WTC11 (cell line): ENCODE measurements around the gene METRNL. TPM values are rescaled to one million over a fixed set of nuclear protein-coding genes. Genes with fewer than 3 reads are reported as not detected.
A peak's percentile ranks its signal among the peaks of the same experiment; 100 is the strongest.

Experiments used
- ATAC-seq: fragments of 200-7000 bp; cut with Tn5 transposase; 2 replicates; pipeline ENCODE4 v1.10.0; 2021; ENCODE audit warnings: mild to moderate bottlenecking, moderate library complexity
- CTCF ChIA-PET: fragments of 300-600 bp; sonication (Branson Sonifier 250); formaldehyde crosslinking; loops from one replicate; lab custom pipeline; 2021; ENCODE audit warnings: antibody characterized with exemption; lab: Charles Lee
- POLR2A ChIA-PET: fragments of 350-600 bp; sonication (Branson Sonifier 250); formaldehyde crosslinking; loops from one replicate; lab custom pipeline; 2021; ENCODE audit warnings: antibody characterized with exemption; lab: Charles Lee
- DNase-seq: peaks from one replicate; pipeline ENCODE4 v3.0.0; 2021; ENCODE audit warnings: low spot score
- H3K27ac Mint-ChIP-seq: 2 replicates; pipeline ENCODE4 v1.8.0; 2021; ENCODE audit warnings: mixed read lengths
- H3K27me3 Mint-ChIP-seq: 2 replicates; pipeline ENCODE4 v1.8.0; 2021; ENCODE audit warnings: low read depth, mild to moderate bottlenecking, moderate library complexity, mixed read lengths
- H3K36me3 Mint-ChIP-seq: 2 replicates; pipeline ENCODE4 v1.8.0; 2021; ENCODE audit warnings: mixed read lengths
- H3K4me1 Mint-ChIP-seq: 2 replicates; pipeline ENCODE4 v1.8.0; 2022; ENCODE audit warnings: mixed read lengths
- H3K4me3 Mint-ChIP-seq: 2 replicates; pipeline ENCODE4 v1.8.0; 2021; ENCODE audit warnings: mild to moderate bottlenecking, moderate library complexity, mixed read lengths
- H3K9me3 Mint-ChIP-seq: 2 replicates; pipeline ENCODE4 v1.8.0; 2021; ENCODE audit warnings: mixed read lengths
- EMX1 ChIP-seq: fragments of 250-450 bp; sonication (Bioruptor Pico); IDR thresholded peaks from 2 replicates; pipeline ENCODE4 v1.8.0; 2021; ENCODE audit warnings: mild to moderate bottlenecking
- ESRRA ChIP-seq: sonication (generic); formaldehyde crosslinking; IDR thresholded peaks from 2 replicates; pipeline ENCODE4 v1.8.1; 2022; ENCODE audit warnings: mild to moderate bottlenecking, missing genetic modification reagents, borderline replicate concordance
- ETV6 ChIP-seq: sonication (generic); formaldehyde crosslinking; IDR thresholded peaks from 2 replicates; pipeline ENCODE4 v1.8.1; 2022; ENCODE audit warnings: mild to moderate bottlenecking, missing genetic modification reagents
- GABPB1 ChIP-seq: sonication (generic); formaldehyde crosslinking; IDR thresholded peaks from 2 replicates; pipeline ENCODE4 v1.8.1; 2023; ENCODE audit warnings: mild to moderate bottlenecking, missing genetic modification reagents
- GRHL2 ChIP-seq: fragments of 250-450 bp; sonication (Bioruptor Pico); IDR thresholded peaks from 2 replicates; pipeline ENCODE4 v1.8.0; 2022; ENCODE audit warnings: mild to moderate bottlenecking, moderate library complexity; ENCODE audit not compliant: insufficient replicate concordance, severe bottlenecking
- GTF2I ChIP-seq: fragments of 250-450 bp; sonication (Bioruptor Pico); conservative IDR thresholded peaks from 2 replicates; pipeline ENCODE4 v1.4.0; 2021; ENCODE audit warnings: mild to moderate bottlenecking
- JUN ChIP-seq: sonication (generic); formaldehyde crosslinking; IDR thresholded peaks from 2 replicates; pipeline ENCODE4 v1.8.0; 2023; ENCODE audit warnings: mild to moderate bottlenecking, missing genetic modification reagents
- SMAD3 ChIP-seq: sonication (generic); formaldehyde crosslinking; IDR thresholded peaks from 2 replicates; pipeline ENCODE4 v1.8.0; 2022; ENCODE audit warnings: missing genetic modification reagents, mild to moderate bottlenecking, borderline replicate concordance
- TCF7 ChIP-seq: sonication (generic); formaldehyde crosslinking; IDR thresholded peaks from 2 replicates; pipeline ENCODE4 v1.8.0; 2022; ENCODE audit warnings: mild to moderate bottlenecking, low read depth, missing genetic modification reagents, moderate library complexity
- ZNF232 ChIP-seq: sonication (generic); formaldehyde crosslinking; IDR thresholded peaks from 2 replicates; pipeline ENCODE4 v1.8.0; 2022; ENCODE audit warnings: mild to moderate bottlenecking, missing genetic modification reagents
- ZNF396 ChIP-seq: fragments of 250-450 bp; sonication (Bioruptor Pico); IDR thresholded peaks from 2 replicates; pipeline ENCODE4 v1.8.0; 2021; ENCODE audit warnings: mild to moderate bottlenecking, moderate library complexity, borderline replicate concordance
- total RNA-seq: library from RNA; stranded (reverse); gene quantifications from 3 replicates; pipeline ENCODE4 v1.2.3, GENCODE V29; 2021
- TF ChIP-seq, protein P1 (sequence below): fragments of 250-450 bp; sonication (Bioruptor Pico); conservative IDR thresholded peaks from 2 replicates; pipeline ENCODE4 v1.9.0; 2021; ENCODE audit warnings: mild to moderate bottlenecking
- TF ChIP-seq, protein P2 (sequence below): fragments of 250-450 bp; sonication (Bioruptor Pico); IDR thresholded peaks from 2 replicates; pipeline ENCODE4 v1.9.0; 2021; ENCODE audit warnings: moderate library complexity, mild to moderate bottlenecking, inconsistent platforms, borderline replicate concordance
- TF ChIP-seq, protein P3 (sequence below): fragments of 250-450 bp; sonication (Bioruptor Pico); IDR thresholded peaks from 2 replicates; pipeline ENCODE4 v1.8.0; 2021; ENCODE audit warnings: mild to moderate bottlenecking
- TF ChIP-seq, protein P4 (sequence below): sonication (generic); formaldehyde crosslinking; IDR thresholded peaks from 2 replicates; pipeline ENCODE4 v1.8.0; 2022; ENCODE audit warnings: mild to moderate bottlenecking, missing genetic modification reagents
- TF ChIP-seq, protein P5 (sequence below): sonication (generic); formaldehyde crosslinking; IDR thresholded peaks from 2 replicates; pipeline ENCODE4 v1.8.1; 2023; ENCODE audit warnings: mild to moderate bottlenecking, missing genetic modification reagents, moderate library complexity
- TF ChIP-seq, protein P6 (sequence below): sonication (generic); formaldehyde crosslinking; IDR thresholded peaks from 2 replicates; pipeline ENCODE4 v1.8.1; 2023; ENCODE audit warnings: mild to moderate bottlenecking, missing genetic modification reagents
- TF ChIP-seq, protein P7 (sequence below): sonication (generic); formaldehyde crosslinking; IDR thresholded peaks from 2 replicates; pipeline ENCODE4 v1.8.1; 2023; ENCODE audit warnings: mild to moderate bottlenecking, moderate library complexity, missing genetic modification reagents
- TF ChIP-seq, protein P8 (sequence below): fragments of 250-450 bp; sonication (Bioruptor Pico); IDR thresholded peaks from 2 replicates; pipeline ENCODE4 v1.9.0; 2021; ENCODE audit warnings: mild to moderate bottlenecking

The METRNL gene
- total RNA-seq, 1 experiment from 2014 or later = 27.7 TPM

DNA sequence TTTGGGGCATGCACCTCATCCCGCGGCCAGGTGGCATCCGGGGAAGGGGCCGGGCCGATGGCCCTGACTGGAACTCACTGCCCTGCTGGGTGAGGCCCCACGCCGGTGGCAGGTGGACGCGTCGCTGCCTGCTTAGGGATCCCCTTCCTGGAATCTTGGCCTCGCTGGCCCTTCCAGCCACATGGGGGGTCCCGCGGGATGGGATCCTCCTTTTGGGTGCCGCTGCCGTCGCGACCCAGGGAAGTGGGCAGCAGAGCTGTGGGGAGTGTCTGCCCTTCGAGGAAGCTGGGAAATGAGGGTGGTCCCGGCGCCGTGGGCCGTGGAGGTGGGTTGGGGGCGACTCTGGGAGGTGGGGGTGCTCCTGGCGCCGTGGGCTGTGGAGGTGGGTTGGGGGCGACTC, 12.8 kb downstream of the METRNL start:
- H3K27ac Mint-ChIP-seq = no peak overlapping the region
- no peak for DNase-seq
- CTCF ChIA-PET = no interaction called here

DNA sequence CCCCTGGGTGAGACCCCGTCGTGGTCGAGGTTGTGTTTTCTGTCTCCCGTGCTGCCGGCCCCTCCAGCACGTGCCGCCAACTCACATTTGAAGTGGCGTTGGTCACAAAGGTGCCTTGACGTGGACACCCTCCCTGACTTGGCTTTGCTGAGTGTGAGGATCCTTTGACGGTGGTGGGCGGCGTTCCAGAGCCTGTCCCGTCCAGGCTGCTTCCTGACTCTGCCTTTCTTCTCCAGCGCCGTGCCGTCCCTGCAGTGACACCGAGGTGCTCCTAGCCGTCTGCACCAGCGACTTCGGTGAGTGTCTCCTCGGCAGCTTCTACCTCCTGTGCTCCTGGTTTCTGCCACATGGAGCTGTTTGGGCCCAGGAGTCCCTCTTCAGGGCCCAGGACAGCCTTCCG, 13.5 kb downstream of the METRNL start:
- DNase-seq (no peak), ATAC-seq (no peak)
- Mint-ChIP-seq H3K4me3 (no peak overlapping the region), H3K27ac (peak overlapping the region; percentile 65), H3K4me1 (peaks cover 17% of the 10 kb centered on the region), H3K9me3 (no peaks in the 10 kb centered on the region), H3K27me3 (no peaks in the 10 kb centered on the region), H3K36me3 (peaks cover 6% of the 10 kb centered on the region)
- TF ChIP-seq ZNF396 (CRISPR knock-in tag) (no peak), ESRRA (CRISPR knock-in tag) (no peak), GRHL2 (no peak), TCF7 (CRISPR knock-in tag) (no peak), GTF2I (CRISPR knock-in tag) (no peak), ETV6 (CRISPR knock-in tag) (no peak), EMX1 (CRISPR knock-in tag) (no peak), ZNF232 (CRISPR knock-in tag) (no peak), JUN (CRISPR knock-in tag) (no peak), SMAD3 (CRISPR knock-in tag) (no peak)
- TF ChIP-seq, protein P1, sequence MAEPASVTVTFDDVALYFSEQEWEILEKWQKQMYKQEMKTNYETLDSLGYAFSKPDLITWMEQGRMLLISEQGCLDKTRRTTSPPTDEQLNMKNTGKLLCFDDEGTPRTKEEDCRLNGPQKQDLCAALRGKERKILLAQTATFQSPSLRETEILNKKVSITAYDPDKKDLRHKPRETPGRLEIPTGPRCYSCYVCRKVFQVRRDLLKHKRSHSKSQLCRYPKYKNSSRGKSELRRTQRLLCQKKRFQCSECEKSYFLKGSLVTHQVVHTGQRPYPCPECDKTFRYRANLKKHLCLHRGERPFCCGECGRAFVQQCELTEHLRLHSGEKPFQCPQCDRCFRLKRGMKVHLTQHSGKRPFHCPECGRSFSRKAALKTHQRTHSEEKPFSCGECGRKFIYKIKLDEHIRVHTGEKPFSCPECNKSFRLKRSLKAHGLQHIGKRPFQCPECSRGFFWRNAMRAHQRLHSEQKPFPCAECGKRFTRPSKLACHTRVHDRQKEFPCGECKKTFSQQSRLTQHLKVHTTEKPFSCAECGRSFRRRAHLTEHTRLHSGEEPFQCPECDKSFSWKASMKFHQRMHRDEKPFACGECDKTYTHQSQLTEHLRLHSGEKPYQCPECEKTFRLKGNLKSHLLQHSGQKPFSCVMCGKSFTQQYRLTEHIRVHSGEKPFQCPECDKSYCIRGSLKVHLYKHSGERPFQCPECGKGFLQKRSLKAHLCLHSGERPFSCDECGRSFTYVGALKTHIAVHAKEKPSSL (CRISPR knock-in tag) = no peak
- TF ChIP-seq, protein P2, sequence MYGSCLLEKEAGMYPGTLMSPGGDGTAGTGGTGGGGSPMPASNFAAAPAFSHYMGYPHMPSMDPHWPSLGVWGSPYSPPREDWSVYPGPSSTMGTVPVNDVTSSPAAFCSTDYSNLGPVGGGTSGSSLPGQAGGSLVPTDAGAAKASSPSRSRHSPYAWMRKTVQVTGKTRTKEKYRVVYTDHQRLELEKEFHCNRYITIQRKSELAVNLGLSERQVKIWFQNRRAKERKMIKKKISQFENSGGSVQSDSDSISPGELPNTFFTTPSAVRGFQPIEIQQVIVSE (CRISPR knock-in tag) = no peak
- TF ChIP-seq, protein P3, sequence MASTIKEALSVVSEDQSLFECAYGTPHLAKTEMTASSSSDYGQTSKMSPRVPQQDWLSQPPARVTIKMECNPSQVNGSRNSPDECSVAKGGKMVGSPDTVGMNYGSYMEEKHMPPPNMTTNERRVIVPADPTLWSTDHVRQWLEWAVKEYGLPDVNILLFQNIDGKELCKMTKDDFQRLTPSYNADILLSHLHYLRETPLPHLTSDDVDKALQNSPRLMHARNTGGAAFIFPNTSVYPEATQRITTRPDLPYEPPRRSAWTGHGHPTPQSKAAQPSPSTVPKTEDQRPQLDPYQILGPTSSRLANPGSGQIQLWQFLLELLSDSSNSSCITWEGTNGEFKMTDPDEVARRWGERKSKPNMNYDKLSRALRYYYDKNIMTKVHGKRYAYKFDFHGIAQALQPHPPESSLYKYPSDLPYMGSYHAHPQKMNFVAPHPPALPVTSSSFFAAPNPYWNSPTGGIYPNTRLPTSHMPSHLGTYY (CRISPR knock-in tag) = no peak
- TF ChIP-seq, protein P4, sequence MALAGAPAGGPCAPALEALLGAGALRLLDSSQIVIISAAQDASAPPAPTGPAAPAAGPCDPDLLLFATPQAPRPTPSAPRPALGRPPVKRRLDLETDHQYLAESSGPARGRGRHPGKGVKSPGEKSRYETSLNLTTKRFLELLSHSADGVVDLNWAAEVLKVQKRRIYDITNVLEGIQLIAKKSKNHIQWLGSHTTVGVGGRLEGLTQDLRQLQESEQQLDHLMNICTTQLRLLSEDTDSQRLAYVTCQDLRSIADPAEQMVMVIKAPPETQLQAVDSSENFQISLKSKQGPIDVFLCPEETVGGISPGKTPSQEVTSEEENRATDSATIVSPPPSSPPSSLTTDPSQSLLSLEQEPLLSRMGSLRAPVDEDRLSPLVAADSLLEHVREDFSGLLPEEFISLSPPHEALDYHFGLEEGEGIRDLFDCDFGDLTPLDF (CRISPR knock-in tag) = no peak
- TF ChIP-seq, protein P5, sequence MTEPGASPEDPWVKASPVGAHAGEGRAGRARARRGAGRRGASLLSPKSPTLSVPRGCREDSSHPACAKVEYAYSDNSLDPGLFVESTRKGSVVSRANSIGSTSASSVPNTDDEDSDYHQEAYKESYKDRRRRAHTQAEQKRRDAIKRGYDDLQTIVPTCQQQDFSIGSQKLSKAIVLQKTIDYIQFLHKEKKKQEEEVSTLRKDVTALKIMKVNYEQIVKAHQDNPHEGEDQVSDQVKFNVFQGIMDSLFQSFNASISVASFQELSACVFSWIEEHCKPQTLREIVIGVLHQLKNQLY (CRISPR knock-in tag) = no peak
- TF ChIP-seq, protein P6, sequence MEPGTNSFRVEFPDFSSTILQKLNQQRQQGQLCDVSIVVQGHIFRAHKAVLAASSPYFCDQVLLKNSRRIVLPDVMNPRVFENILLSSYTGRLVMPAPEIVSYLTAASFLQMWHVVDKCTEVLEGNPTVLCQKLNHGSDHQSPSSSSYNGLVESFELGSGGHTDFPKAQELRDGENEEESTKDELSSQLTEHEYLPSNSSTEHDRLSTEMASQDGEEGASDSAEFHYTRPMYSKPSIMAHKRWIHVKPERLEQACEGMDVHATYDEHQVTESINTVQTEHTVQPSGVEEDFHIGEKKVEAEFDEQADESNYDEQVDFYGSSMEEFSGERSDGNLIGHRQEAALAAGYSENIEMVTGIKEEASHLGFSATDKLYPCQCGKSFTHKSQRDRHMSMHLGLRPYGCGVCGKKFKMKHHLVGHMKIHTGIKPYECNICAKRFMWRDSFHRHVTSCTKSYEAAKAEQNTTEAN (CRISPR knock-in tag) = no peak
- POLR2A ChIA-PET = no interaction called here
- CTCF ChIA-PET = no interaction called here

More for the DNA sequence above, 12.8 kb downstream of the METRNL start:
- Mint-ChIP-seq H3K4me3 (no peak overlapping the region), H3K9me3 (no peaks in the 10 kb centered on the region), H3K27me3 (no peaks in the 10 kb centered on the region), H3K36me3 (peaks cover 6% of the 10 kb centered on the region), H3K4me1 (peaks cover 16% of the 10 kb centered on the region)
- ATAC-seq = no peak
- POLR2A ChIA-PET = no interaction called here
- TF ChIP-seq, protein P7, sequence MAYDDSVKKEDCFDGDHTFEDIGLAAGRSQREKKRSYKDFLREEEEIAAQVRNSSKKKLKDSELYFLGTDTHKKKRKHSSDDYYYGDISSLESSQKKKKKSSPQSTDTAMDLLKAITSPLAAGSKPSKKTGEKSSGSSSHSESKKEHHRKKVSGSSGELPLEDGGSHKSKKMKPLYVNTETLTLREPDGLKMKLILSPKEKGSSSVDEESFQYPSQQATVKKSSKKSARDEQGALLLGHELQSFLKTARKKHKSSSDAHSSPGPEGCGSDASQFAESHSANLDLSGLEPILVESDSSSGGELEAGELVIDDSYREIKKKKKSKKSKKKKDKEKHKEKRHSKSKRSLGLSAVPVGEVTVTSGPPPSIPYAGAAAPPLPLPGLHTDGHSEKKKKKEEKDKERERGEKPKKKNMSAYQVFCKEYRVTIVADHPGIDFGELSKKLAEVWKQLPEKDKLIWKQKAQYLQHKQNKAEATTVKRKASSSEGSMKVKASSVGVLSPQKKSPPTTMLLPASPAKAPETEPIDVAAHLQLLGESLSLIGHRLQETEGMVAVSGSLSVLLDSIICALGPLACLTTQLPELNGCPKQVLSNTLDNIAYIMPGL (CRISPR knock-in tag) = no peak
- TF ChIP-seq GABPB1 = no peak
- TF ChIP-seq, protein P8, sequence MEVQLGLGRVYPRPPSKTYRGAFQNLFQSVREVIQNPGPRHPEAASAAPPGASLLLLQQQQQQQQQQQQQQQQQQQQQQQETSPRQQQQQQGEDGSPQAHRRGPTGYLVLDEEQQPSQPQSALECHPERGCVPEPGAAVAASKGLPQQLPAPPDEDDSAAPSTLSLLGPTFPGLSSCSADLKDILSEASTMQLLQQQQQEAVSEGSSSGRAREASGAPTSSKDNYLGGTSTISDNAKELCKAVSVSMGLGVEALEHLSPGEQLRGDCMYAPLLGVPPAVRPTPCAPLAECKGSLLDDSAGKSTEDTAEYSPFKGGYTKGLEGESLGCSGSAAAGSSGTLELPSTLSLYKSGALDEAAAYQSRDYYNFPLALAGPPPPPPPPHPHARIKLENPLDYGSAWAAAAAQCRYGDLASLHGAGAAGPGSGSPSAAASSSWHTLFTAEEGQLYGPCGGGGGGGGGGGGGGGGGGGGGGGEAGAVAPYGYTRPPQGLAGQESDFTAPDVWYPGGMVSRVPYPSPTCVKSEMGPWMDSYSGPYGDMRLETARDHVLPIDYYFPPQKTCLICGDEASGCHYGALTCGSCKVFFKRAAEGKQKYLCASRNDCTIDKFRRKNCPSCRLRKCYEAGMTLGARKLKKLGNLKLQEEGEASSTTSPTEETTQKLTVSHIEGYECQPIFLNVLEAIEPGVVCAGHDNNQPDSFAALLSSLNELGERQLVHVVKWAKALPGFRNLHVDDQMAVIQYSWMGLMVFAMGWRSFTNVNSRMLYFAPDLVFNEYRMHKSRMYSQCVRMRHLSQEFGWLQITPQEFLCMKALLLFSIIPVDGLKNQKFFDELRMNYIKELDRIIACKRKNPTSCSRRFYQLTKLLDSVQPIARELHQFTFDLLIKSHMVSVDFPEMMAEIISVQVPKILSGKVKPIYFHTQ = no peak
